Measurements from ENCODE around the gene SDF2L1. TPM values are rescaled to one million over a fixed set of nuclear protein-coding genes. Genes with fewer than 3 reads are reported as not detected.

The SDF2L1 gene
- polyA plus RNA-seq, 1 experiment: 22.8 TPM

DNA sequence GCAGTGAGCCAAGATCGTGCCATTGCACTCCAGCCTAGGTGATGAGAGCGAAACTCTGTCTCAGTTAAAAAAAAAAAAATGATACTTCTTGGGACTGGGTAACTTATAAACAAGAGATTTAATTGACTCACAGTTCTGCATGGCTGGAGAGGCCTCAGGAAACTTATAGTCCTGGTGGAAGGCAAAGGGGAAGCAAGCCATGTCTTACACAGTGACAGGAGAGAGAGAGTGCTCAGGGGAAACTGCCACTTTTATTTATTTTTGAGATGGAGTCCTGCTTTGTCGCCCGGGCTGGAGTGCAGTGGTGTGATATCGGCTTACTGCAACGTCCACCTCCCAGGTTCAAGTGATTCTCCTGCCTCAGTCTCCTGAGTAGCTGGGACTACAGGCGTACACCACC is 8.2 kb downstream of the SDF2L1 start:
- no peaks in the 10 kb centered on the region for H3K27me3 ChIP-seq (ENCODE audit: control insufficient read depth, insufficient read depth, low read length)
- TF ChIP-seq, protein P1, sequence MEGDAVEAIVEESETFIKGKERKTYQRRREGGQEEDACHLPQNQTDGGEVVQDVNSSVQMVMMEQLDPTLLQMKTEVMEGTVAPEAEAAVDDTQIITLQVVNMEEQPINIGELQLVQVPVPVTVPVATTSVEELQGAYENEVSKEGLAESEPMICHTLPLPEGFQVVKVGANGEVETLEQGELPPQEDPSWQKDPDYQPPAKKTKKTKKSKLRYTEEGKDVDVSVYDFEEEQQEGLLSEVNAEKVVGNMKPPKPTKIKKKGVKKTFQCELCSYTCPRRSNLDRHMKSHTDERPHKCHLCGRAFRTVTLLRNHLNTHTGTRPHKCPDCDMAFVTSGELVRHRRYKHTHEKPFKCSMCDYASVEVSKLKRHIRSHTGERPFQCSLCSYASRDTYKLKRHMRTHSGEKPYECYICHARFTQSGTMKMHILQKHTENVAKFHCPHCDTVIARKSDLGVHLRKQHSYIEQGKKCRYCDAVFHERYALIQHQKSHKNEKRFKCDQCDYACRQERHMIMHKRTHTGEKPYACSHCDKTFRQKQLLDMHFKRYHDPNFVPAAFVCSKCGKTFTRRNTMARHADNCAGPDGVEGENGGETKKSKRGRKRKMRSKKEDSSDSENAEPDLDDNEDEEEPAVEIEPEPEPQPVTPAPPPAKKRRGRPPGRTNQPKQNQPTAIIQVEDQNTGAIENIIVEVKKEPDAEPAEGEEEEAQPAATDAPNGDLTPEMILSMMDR (IDR thresholded peaks at IDR 0.05; ENCODE audit: insufficient read depth, low read depth, low read length): no peak
- CTCF ChIA-PET: interaction anchor here (0.6 kb wide), 1 partner anchor 20 kb away, joined by 3 read pairs; no protein-coding TSS in a partner anchor
- POLR2A ChIA-PET: no interaction called here
- no peak overlapping the region for H3K4me3 ChIP-seq (ENCODE audit: low read depth, low read length)
- no peaks in the 10 kb centered on the region; the same call in 1 of the 2 replicates for H3K36me3 ChIP-seq (ENCODE audit: control insufficient read depth, insufficient read depth, low read length)
- DNase-seq (ENCODE audit: low read depth): no peak

DNA sequence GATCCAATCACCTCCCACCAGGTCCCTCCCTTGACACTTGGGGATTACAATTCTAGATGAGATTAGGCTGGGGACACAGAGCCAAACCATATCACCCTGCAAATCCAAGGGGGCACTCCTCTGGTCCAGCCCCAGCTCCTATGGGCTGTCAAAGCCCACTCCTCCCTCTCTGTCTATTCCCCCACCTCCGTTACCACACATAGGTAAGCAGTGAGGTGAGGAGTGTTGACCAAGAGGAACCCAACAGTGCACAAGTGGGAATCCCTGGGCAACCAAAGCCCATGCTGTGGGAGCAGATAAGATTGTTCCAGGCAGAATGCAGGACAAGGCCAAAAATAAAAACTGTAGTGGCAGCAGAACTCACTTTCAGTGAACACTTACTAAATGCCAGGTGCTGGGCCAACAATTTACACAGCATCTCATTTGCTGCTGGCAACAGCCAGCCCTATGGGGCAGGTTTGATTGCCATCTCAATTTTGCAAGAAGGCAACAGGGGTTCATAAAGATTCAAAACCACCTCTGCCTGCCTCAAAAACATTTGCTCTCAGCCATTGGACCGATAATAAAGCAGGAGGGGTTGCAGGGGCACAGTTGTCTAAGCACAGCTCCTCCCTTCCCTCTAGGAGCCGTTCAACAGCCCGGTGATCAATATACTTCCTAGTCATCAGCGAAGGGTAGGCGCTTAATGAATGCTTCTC is 8.9 kb downstream of the SDF2L1 start:
- DNase-seq (ENCODE audit: low read depth): no peak
- CTCF ChIA-PET: interaction anchor here (1.4 kb wide), 1 partner anchor 9 kb away, joined by 5 read pairs; the partner anchor contains the start of gene SDF2L1
- no peaks in the 10 kb centered on the region for H3K27me3 ChIP-seq (ENCODE audit: control insufficient read depth, insufficient read depth, low read length)
- TF ChIP-seq, protein P1 (IDR thresholded peaks at IDR 0.05; ENCODE audit: insufficient read depth, low read depth, low read length): no peak
- peak overlapping the region; percentile 88 for H3K4me3 ChIP-seq (ENCODE audit: low read depth, low read length)
- POLR2A ChIA-PET: no interaction called here
- no peaks in the 10 kb centered on the region for H3K36me3 ChIP-seq (ENCODE audit: control insufficient read depth, insufficient read depth, low read length)

DNA sequence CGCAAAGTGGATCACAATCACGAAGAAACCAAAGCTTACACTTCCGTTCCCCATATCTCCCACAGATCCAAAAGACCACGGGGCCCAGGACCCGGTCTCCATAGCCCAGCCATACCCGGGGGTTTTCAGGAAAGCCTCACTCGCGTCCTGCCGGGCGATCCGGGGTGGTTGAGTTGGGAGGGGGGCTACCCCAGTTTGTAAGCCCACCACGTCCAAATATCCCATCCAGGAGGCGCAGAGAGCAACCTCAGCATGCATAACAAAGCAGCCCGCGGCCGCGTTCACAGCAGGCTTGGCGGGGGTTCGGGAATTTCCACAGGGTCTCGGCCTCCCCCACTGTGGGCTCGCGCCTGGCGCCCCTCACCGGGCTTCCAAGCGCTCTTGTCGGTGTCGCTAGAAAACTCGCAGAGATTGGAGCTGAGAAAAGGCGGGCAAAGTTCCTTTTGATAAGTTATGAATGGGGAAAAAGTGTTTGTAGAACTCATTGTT is 9.5 kb downstream of the SDF2L1 start:
- TF ChIP-seq, protein P1 (IDR thresholded peaks at IDR 0.05; ENCODE audit: insufficient read depth, low read depth, low read length): no peak
- CTCF ChIA-PET: interaction anchor here (1.4 kb wide), 1 partner anchor 9 kb away, joined by 5 read pairs; the partner anchor contains the start of gene SDF2L1
- DNase-seq (ENCODE audit: low read depth): no peak
- Histone ChIP-seq H3K27me3 (ENCODE audit: control insufficient read depth, insufficient read depth, low read length) (no peaks in the 10 kb centered on the region), H3K4me3 (ENCODE audit: low read depth, low read length) (peak overlapping the region; percentile 88), H3K36me3 (ENCODE audit: control insufficient read depth, insufficient read depth, low read length) (no peaks in the 10 kb centered on the region)
- POLR2A ChIA-PET: no interaction called here

- POLR2A ChIA-PET: no interaction called here
- peak; percentile 44 for DNase-seq (ENCODE audit: low read depth)
- CTCF ChIA-PET: interaction anchor here (1.4 kb wide), 1 partner anchor 10 kb away, joined by 5 read pairs; the partner anchor contains the start of gene SDF2L1
These were observed 10.0 kb downstream of the SDF2L1 start for GRCh38 chr22:21652010-21652546.

More at GRCh38 chr22:21652010-21652546, 10.0 kb downstream of the SDF2L1 start:
- no peaks in the 10 kb centered on the region for H3K36me3 ChIP-seq (ENCODE audit: control insufficient read depth, insufficient read depth, low read length)
- no peaks in the 10 kb centered on the region for H3K27me3 ChIP-seq (ENCODE audit: control insufficient read depth, insufficient read depth, low read length)
- H3K4me3 ChIP-seq (ENCODE audit: low read depth, low read length): peak overlapping the region; percentile 88
- TF ChIP-seq, protein P1 (IDR thresholded peaks at IDR 0.05; ENCODE audit: insufficient read depth, low read depth, low read length): no peak
